H9 (cell line): ENCODE data around the gene HOXD10. TPM values are rescaled to one million over a fixed set of nuclear protein-coding genes. Genes with fewer than 3 reads are reported as not detected.

Experiments used
- DNase-seq: peaks from one replicate; pipeline ENCODE4 v3.0.0-alpha.2; 2017
- H2AFZ ChIP-seq: one replicate; pipeline ENCODE4 v1.6.1; 2013; ENCODE audit warnings: mild to moderate bottlenecking, low read length, control low read depth, moderate library complexity
- H2AK5ac ChIP-seq: 2 replicates; pipeline ENCODE4 v1.6.1; 2013; ENCODE audit warnings: low read length, control low read depth, mixed read lengths; ENCODE audit not compliant: insufficient read length
- H2BK120ac ChIP-seq: one replicate; pipeline ENCODE4 v1.6.1; 2013; ENCODE audit warnings: low read depth, mild to moderate bottlenecking, low read length, control low read depth, inconsistent platforms; ENCODE audit not compliant: poor library complexity, severe bottlenecking
- H2BK12ac ChIP-seq: 2 replicates; pipeline ENCODE4 v1.6.1; 2013; ENCODE audit warnings: low read length, control low read depth, mixed read lengths, low read depth; ENCODE audit not compliant: insufficient read length
- H2BK15ac ChIP-seq: 2 replicates; pipeline ENCODE4 v1.6.1; 2013; ENCODE audit warnings: low read depth, low read length, control low read depth
- H2BK20ac ChIP-seq: one replicate; pipeline ENCODE4 v1.6.1; 2013; ENCODE audit warnings: low read depth, mild to moderate bottlenecking, low read length, control low read depth, inconsistent platforms; ENCODE audit not compliant: poor library complexity, severe bottlenecking
- H2BK5ac ChIP-seq: 2 replicates; pipeline ENCODE4 v1.6.1; 2013; ENCODE audit warnings: low read length, control low read depth, mixed read lengths; ENCODE audit not compliant: insufficient read length
- H3K14ac ChIP-seq: 2 replicates; pipeline ENCODE4 v1.6.1; 2013; ENCODE audit warnings: low read length, control low read depth; ENCODE audit not compliant: insufficient read depth
- H3K18ac ChIP-seq: 2 replicates; pipeline ENCODE4 v1.6.1; 2013; ENCODE audit warnings: low read depth, mild to moderate bottlenecking, mixed read lengths, low read length, control low read depth; ENCODE audit not compliant: insufficient read length
- H3K23ac ChIP-seq: 2 replicates; pipeline ENCODE4 v1.6.1; 2013; ENCODE audit warnings: low read length, control low read depth, mixed read lengths, low read depth; ENCODE audit not compliant: insufficient read length
- H3K23me2 ChIP-seq: 2 replicates; pipeline ENCODE4 v1.6.1; 2013; ENCODE audit warnings: low read depth, mild to moderate bottlenecking, mixed read lengths, low read length, control low read depth; ENCODE audit not compliant: insufficient read length, poor library complexity, severe bottlenecking
- H3K27ac ChIP-seq: 2 replicates; pipeline ENCODE4 v1.5.1; 2013; ENCODE audit warnings: low read length, control low read depth, mixed read lengths, low read depth; ENCODE audit not compliant: insufficient read length
- H3K27me3 ChIP-seq: 2 replicates; pipeline ENCODE4 v1.6.1; 2013; ENCODE audit warnings: low read length, control low read depth, inconsistent platforms; ENCODE audit not compliant: insufficient read depth
- H3K4ac ChIP-seq: 2 replicates; pipeline ENCODE4 v1.6.1; 2013; ENCODE audit warnings: low read depth, mild to moderate bottlenecking, control low read depth, inconsistent platforms, low read length, moderate library complexity
- H3K4me1 ChIP-seq: 2 replicates; pipeline ENCODE4 v1.6.1; 2013; ENCODE audit warnings: low read length, control low read depth, inconsistent platforms; ENCODE audit not compliant: insufficient read depth
- H3K4me2 ChIP-seq: 2 replicates; pipeline ENCODE4 v1.6.1; 2013; ENCODE audit warnings: low read length, control low read depth, mixed read lengths; ENCODE audit not compliant: insufficient read length, insufficient read depth
- H3K56ac ChIP-seq: 2 replicates; pipeline ENCODE4 v1.6.1; 2013; ENCODE audit warnings: low read depth, mild to moderate bottlenecking, mixed read lengths, low read length, control low read depth; ENCODE audit not compliant: insufficient read length
- H3K79me1 ChIP-seq: 2 replicates; pipeline ENCODE4 v1.6.1; 2013; ENCODE audit warnings: low read depth, mild to moderate bottlenecking, moderate library complexity, low read length, control low read depth, inconsistent platforms; ENCODE audit not compliant: insufficient read depth, poor library complexity, severe bottlenecking
- H3K79me2 ChIP-seq: 2 replicates; pipeline ENCODE4 v1.6.1; 2013; ENCODE audit warnings: low read length, control low read depth, inconsistent platforms; ENCODE audit not compliant: insufficient read depth
- H3K9ac ChIP-seq: 2 replicates; pipeline ENCODE4 v1.6.1; 2013; ENCODE audit warnings: low read length, control low read depth, mixed read lengths; ENCODE audit not compliant: insufficient read length; ENCODE audit errors: extremely low read depth
- H3K9me3 ChIP-seq: one replicate; pipeline ENCODE4 v1.6.1; 2013; ENCODE audit warnings: low read depth, low read length, inconsistent platforms; ENCODE audit not compliant: control insufficient read depth
- H3T11ph ChIP-seq: one replicate; pipeline ENCODE4 v1.6.1; 2013; ENCODE audit warnings: mild to moderate bottlenecking, low read length, control low read depth, inconsistent platforms
- H4K20me1 ChIP-seq: one replicate; pipeline ENCODE4 v1.6.1; 2013; ENCODE audit not compliant: control insufficient read depth, insufficient read length, insufficient read depth
- H4K5ac ChIP-seq: 2 replicates; pipeline ENCODE4 v1.6.1; 2013; ENCODE audit warnings: low read depth, mild to moderate bottlenecking, mixed read lengths, low read length, control low read depth; ENCODE audit not compliant: insufficient read length
- H4K8ac ChIP-seq: replicated peaks from 2 replicates; pipeline ENCODE4 v1.6.1; 2013; ENCODE audit warnings: low read length, control low read depth, mixed read lengths, low read depth; ENCODE audit not compliant: insufficient read length
- H4K91ac ChIP-seq: 2 replicates; pipeline ENCODE4 v1.6.1; 2013; ENCODE audit warnings: low read depth, mild to moderate bottlenecking, moderate library complexity, mixed read lengths, low read length, control low read depth; ENCODE audit not compliant: insufficient read length
- H3K27ac Mint-ChIP-seq, 3 experiments: 2 replicates in 2 of 3; 3 replicates in 1 of 3; pipeline ENCODE4 v1.8.0; 2020 to 2021; ENCODE audit warnings: mixed read lengths in 3 of 3, mild to moderate bottlenecking in 1 of 3, moderate library complexity in 1 of 3
- H3K27me3 Mint-ChIP-seq: 2 replicates; pipeline ENCODE4 v1.8.0; 2021; ENCODE audit warnings: low read depth, mild to moderate bottlenecking, moderate library complexity, mixed read lengths
- H3K36me3 Mint-ChIP-seq, 3 experiments: 2 replicates in 2 of 3; 3 replicates in 1 of 3; pipeline ENCODE4 v1.8.0; 2020 to 2021; ENCODE audit warnings: low read depth in 3 of 3, mixed read lengths in 3 of 3; ENCODE audit not compliant: insufficient read depth in 1 of 3
- H3K4me1 Mint-ChIP-seq, 2 experiments: 2 replicates each; pipeline ENCODE4 v1.8.0; 2020; ENCODE audit warnings: mixed read lengths in 2 of 2
- H3K4me3 Mint-ChIP-seq, 2 experiments: 2 replicates in 1 of 2; 3 replicates in 1 of 2; pipeline ENCODE4 v1.8.0; 2020 to 2021; ENCODE audit warnings: mild to moderate bottlenecking in 2 of 2, mixed read lengths in 2 of 2, moderate library complexity in 1 of 2
- H3K9me3 Mint-ChIP-seq, 2 experiments: 2 replicates in 1 of 2; 3 replicates in 1 of 2; pipeline ENCODE4 v1.8.0; 2020; ENCODE audit warnings: mild to moderate bottlenecking in 2 of 2, mixed read lengths in 2 of 2, moderate library complexity in 1 of 2
- CTCF ChIP-seq: fragments of 200-600 bp; sonication (generic); conservative IDR thresholded peaks from 3 replicates; pipeline ENCODE4 v1.8.0; 2021; ENCODE audit warnings: antibody characterized with exemption, mild to moderate bottlenecking
- WGBS: extraction: QIAGEN DNeasy Blood & Tissue Kit; methylation state at CpG from one replicate; pipeline ENCODE4 v1.1.7; 2013; ENCODE audit warnings: missing lambda C conversion rate, low lambda C conversion rate, mixed read lengths; ENCODE audit not compliant: insufficient read length; ENCODE audit errors: extremely low coverage; 5-methylcytosine and 5-hydroxymethylcytosine counted together
- total RNA-seq: library from RNA; stranded (reverse); gene quantifications from 2 replicates; pipeline ENCODE4 v1.2.1, GENCODE V29; 2021

The HOXD10 gene
- total RNA-seq, 1 experiment from 2014 or later = not detected

DNA sequence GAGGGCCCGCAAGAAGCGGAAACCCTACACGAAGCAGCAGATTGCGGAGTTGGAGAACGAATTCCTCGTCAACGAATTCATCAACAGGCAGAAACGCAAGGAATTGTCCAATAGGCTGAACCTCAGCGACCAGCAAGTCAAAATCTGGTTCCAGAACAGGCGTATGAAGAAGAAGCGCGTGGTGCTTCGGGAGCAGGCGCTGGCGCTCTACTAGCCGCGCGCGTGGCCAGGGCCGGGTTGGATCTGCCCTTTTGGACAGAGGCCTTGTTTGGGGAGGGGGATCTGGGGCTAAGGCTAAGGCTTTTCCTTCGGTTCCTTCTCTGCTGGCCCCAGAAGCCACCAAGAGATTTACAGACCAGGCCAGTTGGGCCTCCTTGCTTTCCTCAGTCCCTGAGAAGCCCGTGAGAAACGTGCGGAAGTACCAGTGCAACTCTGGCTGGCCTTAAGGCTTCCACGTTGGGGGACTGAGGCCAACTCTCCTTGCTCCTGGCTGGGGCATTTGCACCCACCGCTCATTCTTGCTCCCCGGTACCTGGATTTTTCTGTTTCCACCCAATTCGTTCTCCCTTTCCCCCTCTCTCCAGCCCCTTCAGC lies 15.9 kb upstream of the HOXD10 start:
- no peak overlapping the region for H3K4me3 Mint-ChIP-seq
- H3K27me3 Mint-ChIP-seq = peaks cover 99% of the 10 kb centered on the region
- Histone ChIP-seq H2BK12ac (no peak overlapping the region), H3K4ac (no peak overlapping the region), H3T11ph (no peak overlapping the region), H2BK5ac (no peak overlapping the region), H2BK15ac (no peak overlapping the region), H3K23ac (no peak overlapping the region), H3K4me1 (peaks cover 3% of the 10 kb centered on the region; the same call in 1 of the 2 replicates), H3K56ac (no peak overlapping the region), H2BK120ac (no peak overlapping the region), H3K79me1 (no peaks in the 10 kb centered on the region), H2AFZ (no peak overlapping the region), H4K20me1 (no peaks in the 10 kb centered on the region), H3K79me2 (no peaks in the 10 kb centered on the region), H3K27ac (no peak overlapping the region), H4K8ac (no peak overlapping the region), H2AK5ac (no peak overlapping the region), H3K18ac (no peak overlapping the region), H4K91ac (no peak overlapping the region), H3K9me3 (no peaks in the 10 kb centered on the region), H3K9ac (no peak overlapping the region), H2BK20ac (no peak overlapping the region), H3K27me3 (peaks cover 88% of the 10 kb centered on the region), H3K14ac (no peak overlapping the region), H3K4me2 (peak overlapping the region; percentile 3), H3K23me2 (peaks cover 5% of the 10 kb centered on the region), H4K5ac (no peak overlapping the region)
- TF ChIP-seq CTCF = no peak
- H3K9me3 Mint-ChIP-seq = peaks cover 5 to 19% of the 10 kb centered on the region in 2 experiments
- H3K4me1 Mint-ChIP-seq = peaks cover 29 to 46% of the 10 kb centered on the region in 2 experiments
- no peak overlapping the region for H3K27ac Mint-ChIP-seq
- no peaks in the 10 kb centered on the region; a peak in 2 of 7 replicates for H3K36me3 Mint-ChIP-seq
- DNase-seq = peak; percentile 31
- WGBS = no CpG with 5 or more reads among the region's 28 CpGs
